Measurements from ENCODE around the gene CHADL. TPM values are rescaled to one million over a fixed set of nuclear protein-coding genes. Genes with fewer than 3 reads are reported as not detected.
A peak's percentile ranks its signal among the peaks of the same experiment; 100 is the strongest.

Gene CHADL
- total and polyA plus RNA-seq, 2 of the 8 experiments (the other 6 are each of a cell fraction or from before 2014, with no cell fraction given), result 0.78 to 1.4 TPM

DNA sequence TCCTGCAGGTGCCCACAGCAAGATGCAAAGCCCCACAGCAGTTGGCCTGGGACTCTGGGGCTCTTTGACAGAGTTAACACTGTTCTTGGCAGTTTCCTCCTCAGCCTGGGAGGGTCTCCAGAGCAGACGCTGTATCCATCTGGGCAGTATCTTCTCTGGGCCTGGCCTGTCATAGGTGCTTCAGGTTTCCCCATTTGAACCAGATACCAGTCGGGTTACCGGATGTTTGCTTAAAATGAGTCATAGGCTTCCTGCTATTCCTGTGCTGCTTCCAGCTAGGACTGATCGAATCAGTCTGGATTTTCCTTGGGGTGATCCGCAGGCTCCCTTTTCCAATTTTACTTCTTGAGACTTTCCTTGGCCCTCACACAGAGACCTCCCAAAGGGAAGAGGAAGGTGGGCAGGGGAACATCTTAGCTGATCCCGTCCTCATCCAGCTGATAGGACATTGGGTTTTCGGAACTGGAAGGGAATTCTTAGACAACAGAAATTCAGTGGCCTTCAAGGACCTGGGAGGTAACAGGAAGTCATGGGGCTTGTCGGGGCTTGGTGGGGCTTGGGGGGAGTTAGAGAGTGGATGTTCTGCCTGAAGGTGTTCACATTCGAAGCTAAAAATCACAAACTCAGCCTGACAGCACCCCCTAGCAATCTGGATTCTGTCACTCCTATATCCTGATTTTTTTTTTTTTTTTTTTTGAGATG, 47.7 kb upstream of the CHADL start:
- Histone ChIP-seq H3K14ac (ENCODE audit: insufficient read length) (no peak overlapping the region), H2BK5ac (ENCODE audit: low read depth, low read length) (peak overlapping the region; percentile 58), H3K79me1 (ENCODE audit: low read depth, low read length) (peaks cover 5% of the 10 kb centered on the region; the same call in 1 of the 2 replicates), H2AK5ac (ENCODE audit: low read depth, low read length) (peak overlapping the region; percentile 2; the same call in 1 of the 2 replicates), H3K4me3 (ENCODE audit: extremely low read depth in 1 of 4, insufficient read depth in 2 of 4, low read depth in 3 of 4, low read length in 4 of 4) (no peak overlapping the region), H3K23me2 (ENCODE audit: low read depth, low read length) (peaks cover 3% of the 10 kb centered on the region; the same call in 1 of the 2 replicates), H2AFZ (ENCODE audit: low read length) (no peak overlapping the region), H3K4me1 (replicated peaks in 1 of 4; ENCODE audit: control insufficient read depth in 3 of 4, insufficient read depth in 4 of 4, low read length in 3 of 4) (peaks cover 2 to 20% (median 10%) of the 10 kb centered on the region in 4 experiments; a peak in 6 of 7 replicates), H3K27ac (ENCODE audit: low read depth, low read length) (peak overlapping the region; percentile 55; the same call in 1 of the 2 replicates), H4K5ac (ENCODE audit: insufficient read length, low read depth, low read length) (peak overlapping the region; percentile 25), H3K9ac (replicated peaks in 1 of 4; ENCODE audit: extremely low read depth in 1 of 4, low read depth in 3 of 4, low read length in 3 of 4) (peak overlapping the region in 2 of 4 experiments; percentile 17 to 42; a peak in 1 of 7 replicates), H3K4me2 (ENCODE audit: insufficient read depth in 1 of 2, low read depth in 2 of 2, low read length in 2 of 2) (no peak overlapping the region), H3K56ac (replicated peaks; ENCODE audit: insufficient read length, low read depth, low read length) (no peak overlapping the region), H4K20me1 (replicated peaks in 1 of 2; ENCODE audit: control insufficient read depth in 1 of 2, insufficient read depth in 2 of 2, low read length in 2 of 2) (peaks cover 2 to 3% of the 10 kb centered on the region in 2 experiments), H4K91ac (replicated peaks; ENCODE audit: insufficient read length, low read length) (no peak overlapping the region), H3K36me3 (ENCODE audit: control insufficient read depth in 2 of 4, insufficient read depth in 4 of 4, low read length in 3 of 4) (peaks cover 1 to 13% (median 3%) of the 10 kb centered on the region in 4 experiments; a peak in 4 of 8 replicates), H3K4ac (replicated peaks; ENCODE audit: insufficient read length, low read depth, low read length) (no peak overlapping the region), H3K27me3 (replicated peaks in 1 of 4; ENCODE audit: control insufficient read depth in 3 of 4, extremely low read depth in 1 of 4, insufficient read depth in 3 of 4, low read length in 3 of 4) (no peaks in the 10 kb centered on the region), H2BK15ac (ENCODE audit: low read length) (no peak overlapping the region), H2BK12ac (ENCODE audit: low read depth, low read length) (peak overlapping the region; percentile 3), H3K18ac (ENCODE audit: extremely low read depth, low read length) (peak overlapping the region; percentile 7), H2BK20ac (ENCODE audit: low read length) (no peak overlapping the region), H3K79me2 (ENCODE audit: control insufficient read depth in 1 of 2, insufficient read depth in 2 of 2, low read length in 2 of 2) (peaks cover 5 to 21% of the 10 kb centered on the region in 2 experiments; a peak in 3 of 4 replicates), H2BK120ac (replicated peaks; ENCODE audit: low read depth, low read length) (no peak overlapping the region), H3K9me3 (ENCODE audit: insufficient read depth in 2 of 2, low read depth in 1 of 2, low read length in 1 of 2) (no peaks in the 10 kb centered on the region), H4K8ac (ENCODE audit: extremely low read depth, insufficient read depth, low read length) (no peak overlapping the region), H3K23ac (ENCODE audit: insufficient read length) (no peak overlapping the region)
- CTCF ChIA-PET (ENCODE audit: partially characterized antibody), result interaction anchor here (0.6 to 1.6 kb wide), 4 partner anchors 11 to 178 kb away, joined by 3 read pairs; no protein-coding TSS in a partner anchor
- whole genome bisulfite sequencing, 2 experiments (ENCODE audit: extremely low coverage in 1 of 2, insufficient coverage in 1 of 2, insufficient read length in 1 of 2, insufficient replicate concordance in 2 of 2, low coverage in 1 of 2, low lambda C conversion rate in 2 of 2, missing lambda C conversion rate in 1 of 2), result 82% methylated on average over 9 of the region's 9 CpGs; no CpG with 5 or more reads in 1 of the 2 experiments
- POLR2A ChIA-PET (ENCODE audit: partially characterized antibody), result interaction anchor here (0.9 to 4.5 kb wide), 6 partner anchors 13 to 158 kb away, joined by 3 to 24 read pairs (median 5); partner anchors contain the start of genes TEF, TOB2 and ZC3H7B
- FAIRE-seq (no peak), DNase-seq (ENCODE audit: low read depth in 1 of 2, low spot score in 2 of 2) (no peak)
- TF ChIP-seq JUND (IDR thresholded peaks at IDR 0.05; ENCODE audit: low read length) (peak; percentile 53; the same call in 1 of the 2 replicates), CBX5 (IDR thresholded peaks at IDR 0.05; ENCODE audit: low read depth, low read length) (no peak), TAF1 (IDR thresholded peaks at IDR 0.05; ENCODE audit: low read depth, low read length) (0 out of 2 replicates have a peak, but pooled peaks have one; percentile 45)
